Measurements from ENCODE around the gene PIK3AP1.

The PIK3AP1 gene

DNA sequence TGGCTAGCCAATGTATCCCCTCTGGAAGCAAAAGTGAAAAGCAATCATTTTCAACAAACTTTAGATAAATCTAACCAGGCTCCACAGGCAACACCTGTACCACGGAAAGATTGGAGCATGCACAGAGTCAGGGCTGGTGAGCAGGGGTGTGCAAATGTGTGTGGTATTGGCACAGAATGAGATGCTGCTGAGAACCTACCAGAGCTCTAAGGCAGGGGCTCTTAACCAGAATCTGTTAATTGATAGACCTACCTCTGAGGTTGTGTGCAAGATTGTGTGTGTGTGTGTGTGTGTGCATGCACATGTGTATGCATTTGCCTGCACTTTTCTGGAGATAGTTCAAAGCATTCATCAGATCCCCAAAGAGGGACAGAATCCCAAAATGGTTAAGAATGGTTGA lies 62.9 kb downstream of the PIK3AP1 start:
- no peak overlapping the region for H3K27ac ChIP-seq (ENCODE audit: low read depth, low read length)
- no peaks in the 10 kb centered on the region for H3K27me3 ChIP-seq (ENCODE audit: control insufficient read depth, insufficient read depth, low read length)
- no peaks in the 10 kb centered on the region for H3K4me1 ChIP-seq (ENCODE audit: control insufficient read depth, insufficient read depth, low read length)
- H3K9me3 ChIP-seq (ENCODE audit: control insufficient read depth, insufficient read depth, low read depth, low read length), result 0 out of 2 replicates have a peak, but pooled peaks cover 4% of the 10 kb centered on the region
- H3K36me3 ChIP-seq (ENCODE audit: control insufficient read depth, insufficient read depth, low read length), result no peaks in the 10 kb centered on the region
- no peak overlapping the region for H3K9ac ChIP-seq (ENCODE audit: low read length)
- no peak overlapping the region for H3K4me3 ChIP-seq (ENCODE audit: low read depth, low read length)

DNA sequence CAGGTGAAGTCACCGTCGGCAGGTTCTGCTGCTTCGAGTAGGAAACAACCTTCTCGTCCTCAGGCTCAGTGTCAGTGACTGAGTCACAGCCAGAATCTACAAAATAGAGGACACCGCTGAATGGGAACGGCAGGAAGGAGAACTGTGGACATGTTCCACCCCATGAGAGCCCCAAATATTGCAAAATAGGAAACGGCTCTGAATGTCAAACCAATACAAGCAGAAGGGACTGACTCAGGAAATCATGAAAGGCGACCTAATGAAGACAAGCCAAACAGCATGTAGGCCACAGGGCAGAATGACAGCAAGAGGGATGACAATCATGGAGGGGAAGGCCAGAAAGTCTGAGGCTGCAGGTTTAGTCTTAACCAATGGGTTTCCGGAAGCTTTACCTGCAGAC lies 63.5 kb downstream of the PIK3AP1 start:
- Histone ChIP-seq H3K9me3 (ENCODE audit: control insufficient read depth, insufficient read depth, low read depth, low read length) (0 out of 2 replicates have a peak, but pooled peaks cover 4% of the 10 kb centered on the region), H3K4me1 (ENCODE audit: control insufficient read depth, insufficient read depth, low read length) (no peaks in the 10 kb centered on the region), H3K27me3 (ENCODE audit: control insufficient read depth, insufficient read depth, low read length) (no peaks in the 10 kb centered on the region), H3K27ac (ENCODE audit: low read depth, low read length) (no peak overlapping the region), H3K9ac (ENCODE audit: low read length) (no peak overlapping the region), H3K36me3 (ENCODE audit: control insufficient read depth, insufficient read depth, low read length) (no peaks in the 10 kb centered on the region), H3K4me3 (ENCODE audit: low read depth, low read length) (no peak overlapping the region)

DNA sequence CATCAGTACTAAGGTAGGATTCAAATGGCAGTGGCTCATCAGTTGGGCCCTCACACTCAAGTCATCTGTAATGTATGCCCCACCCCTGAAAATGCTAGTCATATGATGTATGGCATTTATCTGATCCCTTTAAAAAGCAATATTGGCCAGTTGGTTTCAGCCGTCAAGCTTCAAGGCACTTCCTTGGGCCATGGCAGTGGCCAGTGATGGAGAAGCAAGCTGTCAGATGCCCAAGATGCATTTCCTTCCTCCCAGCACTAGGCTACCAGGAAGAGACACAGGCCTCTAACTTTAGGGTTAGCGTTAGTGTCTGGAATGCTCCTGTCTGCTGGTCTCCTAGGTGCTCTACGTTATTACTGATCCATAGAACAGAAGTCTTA lies 64.1 kb downstream of the PIK3AP1 start:
- no peaks in the 10 kb centered on the region for H3K36me3 ChIP-seq (ENCODE audit: control insufficient read depth, insufficient read depth, low read length)
- 0 out of 2 replicates have a peak, but pooled peaks cover 4% of the 10 kb centered on the region for H3K9me3 ChIP-seq (ENCODE audit: control insufficient read depth, insufficient read depth, low read depth, low read length)
- no peak overlapping the region for H3K4me3 ChIP-seq (ENCODE audit: low read depth, low read length)
- H3K27me3 ChIP-seq (ENCODE audit: control insufficient read depth, insufficient read depth, low read length), result no peaks in the 10 kb centered on the region
- H3K9ac ChIP-seq (ENCODE audit: low read length), result no peak overlapping the region
- H3K4me1 ChIP-seq (ENCODE audit: control insufficient read depth, insufficient read depth, low read length), result no peaks in the 10 kb centered on the region
- H3K27ac ChIP-seq (ENCODE audit: low read depth, low read length), result no peak overlapping the region

DNA sequence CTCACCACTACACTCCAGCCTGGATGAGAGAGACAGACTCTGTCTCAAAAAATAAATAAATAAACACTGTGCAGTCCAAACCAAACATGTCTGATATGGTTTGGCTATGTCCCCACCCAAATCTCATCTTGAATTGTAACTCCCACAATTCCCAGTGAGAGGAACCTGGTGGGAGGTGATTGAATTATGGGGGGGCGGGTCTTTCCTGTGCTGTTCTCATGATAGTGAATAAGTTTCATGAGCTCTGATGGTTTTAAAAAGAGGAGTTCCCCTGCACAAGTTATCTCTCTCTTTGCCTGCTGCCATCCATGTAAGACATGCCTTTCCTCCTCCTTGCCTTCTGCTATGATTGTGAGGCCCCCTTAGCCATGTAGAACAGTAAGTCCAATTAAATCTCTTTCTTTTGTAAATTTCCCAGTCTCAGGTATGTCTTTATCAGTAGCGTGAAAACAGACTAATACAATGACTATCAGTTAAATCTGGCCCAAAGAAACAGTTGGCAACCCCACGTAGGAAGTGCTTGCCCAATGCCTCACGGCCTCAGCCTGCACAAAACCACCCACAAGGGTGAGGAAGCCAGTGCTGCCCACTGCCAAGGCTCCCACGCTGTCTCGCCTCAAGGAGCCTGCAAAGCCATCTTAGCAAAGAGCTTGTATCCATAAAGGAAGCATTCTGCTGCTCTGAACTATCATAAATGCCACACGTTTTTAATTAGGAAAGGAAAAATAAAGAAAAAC lies 64.7 kb downstream of the PIK3AP1 start:
- H3K4me3 ChIP-seq (ENCODE audit: low read depth, low read length), result no peak overlapping the region
- no peaks in the 10 kb centered on the region; the same call in 1 of the 2 replicates for H3K36me3 ChIP-seq (ENCODE audit: control insufficient read depth, insufficient read depth, low read length)
- no peak overlapping the region for H3K9ac ChIP-seq (ENCODE audit: low read length)
- no peak overlapping the region for H3K27ac ChIP-seq (ENCODE audit: low read depth, low read length)
- H3K9me3 ChIP-seq (ENCODE audit: control insufficient read depth, insufficient read depth, low read depth, low read length), result 0 out of 2 replicates have a peak, but pooled peaks cover 4% of the 10 kb centered on the region
- no peaks in the 10 kb centered on the region for H3K4me1 ChIP-seq (ENCODE audit: control insufficient read depth, insufficient read depth, low read length)
- no peaks in the 10 kb centered on the region for H3K27me3 ChIP-seq (ENCODE audit: control insufficient read depth, insufficient read depth, low read length)

DNA sequence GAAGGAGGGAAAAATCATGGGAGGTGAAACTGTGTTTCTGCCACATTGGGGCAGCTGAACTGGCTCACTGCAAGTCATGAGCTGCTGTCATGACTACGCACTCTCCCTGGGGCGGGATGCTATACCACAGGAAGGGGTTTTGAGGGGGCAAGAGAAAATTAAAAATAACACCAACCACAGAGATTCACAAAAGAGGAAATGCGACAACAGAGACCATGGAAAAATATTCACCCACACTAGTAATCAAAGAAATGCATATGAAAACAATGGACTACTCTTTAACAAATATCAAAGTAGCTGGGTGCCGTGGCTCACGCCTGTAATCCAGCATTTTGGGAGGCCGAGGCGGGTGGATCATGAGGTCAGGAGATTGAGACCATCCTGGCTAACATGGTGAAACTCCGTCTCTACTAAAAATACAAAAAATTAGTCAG lies 68.3 kb downstream of the PIK3AP1 start:
- Histone ChIP-seq H3K9me3 (ENCODE audit: control insufficient read depth, insufficient read depth, low read depth, low read length) (0 out of 2 replicates have a peak, but pooled peaks cover 4% of the 10 kb centered on the region), H3K4me1 (ENCODE audit: control insufficient read depth, insufficient read depth, low read length) (no peaks in the 10 kb centered on the region), H3K27me3 (ENCODE audit: control insufficient read depth, insufficient read depth, low read length) (no peaks in the 10 kb centered on the region), H3K27ac (ENCODE audit: low read depth, low read length) (no peak overlapping the region), H3K36me3 (ENCODE audit: control insufficient read depth, insufficient read depth, low read length) (peaks cover 6% of the 10 kb centered on the region; the same call in 1 of the 2 replicates), H3K9ac (ENCODE audit: low read length) (no peak overlapping the region), H3K4me3 (ENCODE audit: low read depth, low read length) (no peak overlapping the region)

DNA sequence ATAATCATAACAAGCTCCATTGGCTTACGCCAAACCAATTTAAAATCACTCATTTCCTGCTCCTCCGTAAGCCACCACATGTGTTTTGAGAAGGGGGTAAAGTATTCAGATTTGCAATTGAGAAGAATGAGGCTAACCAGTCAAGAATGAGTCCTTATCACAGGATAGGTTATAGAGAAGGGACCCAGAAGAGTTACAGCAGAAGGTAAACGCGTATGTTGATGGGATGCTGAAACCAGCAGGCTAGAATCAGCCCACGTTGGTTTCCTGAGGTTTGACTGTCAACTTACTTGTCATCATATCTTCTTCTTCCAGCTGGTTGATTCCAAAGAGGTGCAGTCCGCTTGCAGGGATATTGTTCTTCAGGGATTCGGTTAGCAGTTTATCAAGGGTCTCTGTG lies 69.4 kb downstream of the PIK3AP1 start:
- H3K4me3 ChIP-seq (ENCODE audit: low read depth, low read length), result no peak overlapping the region
- H3K9ac ChIP-seq (ENCODE audit: low read length), result no peak overlapping the region
- H3K9me3 ChIP-seq (ENCODE audit: control insufficient read depth, insufficient read depth, low read depth, low read length), result 0 out of 2 replicates have a peak, but pooled peaks cover 4% of the 10 kb centered on the region
- peaks cover 6% of the 10 kb centered on the region; the same call in 1 of the 2 replicates for H3K36me3 ChIP-seq (ENCODE audit: control insufficient read depth, insufficient read depth, low read length)
- no peak overlapping the region for H3K27ac ChIP-seq (ENCODE audit: low read depth, low read length)
- H3K4me1 ChIP-seq (ENCODE audit: control insufficient read depth, insufficient read depth, low read length), result no peaks in the 10 kb centered on the region
- no peaks in the 10 kb centered on the region for H3K27me3 ChIP-seq (ENCODE audit: control insufficient read depth, insufficient read depth, low read length)

DNA sequence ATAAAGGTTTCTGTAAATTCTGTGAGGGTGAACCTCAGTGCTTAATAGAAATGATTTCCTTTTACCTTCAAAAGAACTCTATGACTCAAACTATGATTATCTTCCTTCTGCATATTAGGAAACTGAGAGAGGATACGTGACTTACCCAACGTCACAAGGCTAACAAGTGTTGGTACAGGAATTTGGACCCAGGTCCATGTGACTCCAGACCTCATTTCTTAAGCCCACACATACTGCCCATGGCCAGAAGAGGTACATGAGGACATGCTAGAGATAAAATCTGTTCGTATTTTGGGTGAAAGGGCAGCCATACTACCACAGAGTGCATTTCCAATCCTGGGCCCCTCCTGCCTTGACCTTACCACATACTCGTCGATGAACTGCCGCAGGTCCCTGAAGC lies 72.0 kb downstream of the PIK3AP1 start:
- Histone ChIP-seq H3K27me3 (ENCODE audit: control insufficient read depth, insufficient read depth, low read length) (no peaks in the 10 kb centered on the region), H3K27ac (ENCODE audit: low read depth, low read length) (no peak overlapping the region), H3K9me3 (ENCODE audit: control insufficient read depth, insufficient read depth, low read depth, low read length) (no peaks in the 10 kb centered on the region), H3K4me1 (ENCODE audit: control insufficient read depth, insufficient read depth, low read length) (no peaks in the 10 kb centered on the region), H3K9ac (ENCODE audit: low read length) (no peak overlapping the region), H3K36me3 (ENCODE audit: control insufficient read depth, insufficient read depth, low read length) (peaks cover 6% of the 10 kb centered on the region; the same call in 1 of the 2 replicates), H3K4me3 (ENCODE audit: low read depth, low read length) (no peak overlapping the region)

DNA sequence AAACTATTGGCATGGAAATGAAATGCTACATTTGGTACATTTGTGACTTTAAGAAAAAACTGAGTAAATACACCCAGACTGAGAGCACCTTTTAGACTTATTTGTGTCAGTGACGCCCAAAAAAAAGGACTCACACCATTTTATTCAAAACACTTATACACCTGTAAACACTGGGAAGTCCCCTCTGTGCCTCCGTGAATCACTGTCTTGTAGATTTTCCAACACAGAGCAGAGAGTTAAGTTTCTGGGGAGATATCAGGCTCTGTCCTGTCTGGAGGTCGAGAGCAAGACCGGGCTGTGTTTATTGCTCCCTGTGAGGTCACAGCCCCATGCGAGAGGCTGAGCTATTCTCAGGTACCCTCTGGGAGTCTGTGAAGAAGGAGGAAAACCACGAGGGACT lies 72.8 kb downstream of the PIK3AP1 start:
- no peak overlapping the region for H3K27ac ChIP-seq (ENCODE audit: low read depth, low read length)
- no peak overlapping the region for H3K4me3 ChIP-seq (ENCODE audit: low read depth, low read length)
- H3K9ac ChIP-seq (ENCODE audit: low read length), result no peak overlapping the region
- H3K27me3 ChIP-seq (ENCODE audit: control insufficient read depth, insufficient read depth, low read length), result no peaks in the 10 kb centered on the region
- H3K4me1 ChIP-seq (ENCODE audit: control insufficient read depth, insufficient read depth, low read length), result no peaks in the 10 kb centered on the region
- H3K36me3 ChIP-seq (ENCODE audit: control insufficient read depth, insufficient read depth, low read length), result peaks cover 6% of the 10 kb centered on the region; the same call in 1 of the 2 replicates
- H3K9me3 ChIP-seq (ENCODE audit: control insufficient read depth, insufficient read depth, low read depth, low read length), result no peaks in the 10 kb centered on the region

DNA sequence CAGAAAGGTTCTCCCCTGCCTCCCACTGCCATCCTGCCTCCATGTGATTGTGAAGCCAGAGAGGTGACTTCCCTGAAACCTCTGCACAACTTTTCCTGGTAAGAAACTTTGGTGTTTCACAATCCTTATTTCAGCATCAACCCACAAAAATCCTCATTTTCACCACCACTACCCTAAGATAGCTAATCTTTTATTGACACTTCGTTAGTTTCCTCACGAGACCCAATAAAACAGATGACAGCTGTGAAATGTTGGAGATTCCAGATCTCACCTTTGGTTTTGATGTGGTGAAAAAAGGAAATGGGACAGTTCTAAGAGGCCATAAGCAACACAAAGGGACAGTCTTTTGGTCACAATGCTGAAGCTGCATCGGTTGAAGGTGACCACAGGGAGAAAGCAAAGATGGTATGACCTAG lies 73.6 kb downstream of the PIK3AP1 start:
- no peak overlapping the region for H3K9ac ChIP-seq (ENCODE audit: low read length)
- H3K27ac ChIP-seq (ENCODE audit: low read depth, low read length), result no peak overlapping the region
- H3K4me3 ChIP-seq (ENCODE audit: low read depth, low read length), result no peak overlapping the region
- peaks cover 6% of the 10 kb centered on the region; the same call in 1 of the 2 replicates for H3K36me3 ChIP-seq (ENCODE audit: control insufficient read depth, insufficient read depth, low read length)
- H3K9me3 ChIP-seq (ENCODE audit: control insufficient read depth, insufficient read depth, low read depth, low read length), result no peaks in the 10 kb centered on the region
- no peaks in the 10 kb centered on the region for H3K27me3 ChIP-seq (ENCODE audit: control insufficient read depth, insufficient read depth, low read length)
- no peaks in the 10 kb centered on the region for H3K4me1 ChIP-seq (ENCODE audit: control insufficient read depth, insufficient read depth, low read length)

DNA sequence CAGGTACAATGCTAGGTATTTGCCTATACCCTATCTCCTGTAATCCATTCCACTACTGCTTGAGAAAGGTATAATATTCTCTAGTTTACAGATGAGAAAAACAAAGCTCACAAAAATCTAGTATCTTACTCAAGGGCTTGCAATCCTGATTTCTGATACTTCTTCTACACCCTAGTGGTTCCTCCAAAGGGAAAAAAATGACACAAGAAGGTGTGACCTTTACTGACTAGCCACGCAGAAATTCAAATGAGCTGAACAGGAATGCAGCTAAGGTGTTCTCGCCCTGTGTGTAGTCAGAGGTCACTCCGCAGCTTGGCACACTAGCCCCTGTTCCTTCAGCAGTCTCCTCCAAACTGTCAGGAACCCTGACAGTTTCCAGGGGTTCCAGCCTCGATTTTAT lies 74.0 kb downstream of the PIK3AP1 start:
- Histone ChIP-seq H3K4me3 (ENCODE audit: low read depth, low read length) (no peak overlapping the region), H3K36me3 (ENCODE audit: control insufficient read depth, insufficient read depth, low read length) (peaks cover 6% of the 10 kb centered on the region; the same call in 1 of the 2 replicates), H3K27me3 (ENCODE audit: control insufficient read depth, insufficient read depth, low read length) (no peaks in the 10 kb centered on the region), H3K4me1 (ENCODE audit: control insufficient read depth, insufficient read depth, low read length) (no peaks in the 10 kb centered on the region), H3K27ac (ENCODE audit: low read depth, low read length) (no peak overlapping the region), H3K9me3 (ENCODE audit: control insufficient read depth, insufficient read depth, low read depth, low read length) (no peaks in the 10 kb centered on the region), H3K9ac (ENCODE audit: low read length) (no peak overlapping the region)

DNA sequence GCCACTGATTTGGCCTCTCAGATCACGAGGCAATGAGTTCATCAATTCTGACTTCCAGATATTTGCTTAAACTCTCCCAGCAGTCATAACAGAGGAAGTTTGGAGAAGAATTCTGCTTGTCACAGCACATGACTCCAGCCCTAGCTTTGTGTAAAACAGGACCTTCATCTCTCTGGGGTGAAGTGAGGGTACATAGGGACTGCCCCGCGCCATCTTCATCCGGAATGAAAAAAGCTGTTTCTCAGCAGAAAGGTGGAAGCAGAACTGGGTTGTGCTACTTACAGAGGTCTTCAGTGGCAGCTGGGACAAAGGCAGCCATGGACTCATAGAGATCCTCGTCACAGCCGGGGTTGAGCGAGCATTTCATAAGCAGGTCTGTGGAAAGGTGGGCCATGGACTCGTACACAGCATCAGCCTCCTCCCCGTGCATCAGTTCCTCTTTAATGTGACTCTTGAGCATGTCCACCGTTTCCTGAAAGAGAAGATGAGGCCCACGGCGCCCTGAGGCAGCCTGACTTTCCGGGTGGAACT lies 75.1 kb downstream of the PIK3AP1 start:
- Histone ChIP-seq H3K27me3 (ENCODE audit: control insufficient read depth, insufficient read depth, low read length) (no peaks in the 10 kb centered on the region), H3K4me3 (ENCODE audit: low read depth, low read length) (no peak overlapping the region), H3K4me1 (ENCODE audit: control insufficient read depth, insufficient read depth, low read length) (no peaks in the 10 kb centered on the region), H3K36me3 (ENCODE audit: control insufficient read depth, insufficient read depth, low read length) (peaks cover 4% of the 10 kb centered on the region; the same call in 1 of the 2 replicates), H3K9me3 (ENCODE audit: control insufficient read depth, insufficient read depth, low read depth, low read length) (no peaks in the 10 kb centered on the region), H3K27ac (ENCODE audit: low read depth, low read length) (no peak overlapping the region), H3K9ac (ENCODE audit: low read length) (no peak overlapping the region)

Measured in HUES6 (cell line).